ENCODE measurements around the gene B4GALNT3.

The B4GALNT3 gene

DNA sequence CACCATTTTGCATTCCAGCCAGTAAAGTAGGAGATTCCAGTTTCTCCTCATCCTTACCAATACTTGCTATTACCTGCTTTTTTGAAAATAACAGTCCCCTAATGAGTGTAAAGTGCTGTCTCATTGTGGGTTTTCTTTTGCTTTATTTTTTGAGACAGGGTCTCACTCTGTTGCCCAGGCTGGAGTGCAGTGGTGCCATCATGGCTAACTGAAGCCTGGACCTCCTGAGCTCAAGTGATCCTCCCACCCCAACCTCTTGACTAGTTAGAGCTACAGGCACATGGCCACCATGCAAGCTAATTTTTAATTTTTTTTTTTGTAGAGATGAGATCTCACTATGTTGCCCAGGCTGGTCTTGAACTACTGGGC is 142.9 kb downstream of the B4GALNT3 start:
- no peak for DNase-seq

DNA sequence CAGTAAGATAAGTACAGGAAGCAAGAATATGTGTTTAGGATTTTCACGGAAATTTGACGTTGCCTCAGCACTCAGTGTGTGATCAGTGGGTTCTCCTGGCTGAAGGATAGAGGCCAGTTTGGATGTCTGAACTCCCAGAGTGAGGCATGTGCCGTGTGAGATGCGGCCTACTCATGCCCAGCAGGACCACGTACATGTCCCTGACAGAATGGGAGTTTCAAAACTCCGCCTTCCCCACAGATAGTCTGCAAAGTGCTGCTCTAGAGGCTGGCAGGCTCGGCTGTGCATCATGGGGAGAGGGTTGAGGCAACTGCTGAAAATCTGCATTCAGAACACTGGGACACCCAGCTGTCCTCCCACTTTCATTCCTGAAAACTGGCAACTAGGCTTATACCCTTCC is 145.2 kb downstream of the B4GALNT3 start:
- no peak for DNase-seq

GRCh38 chr12:607541-608001 is 147.8 kb downstream of the B4GALNT3 start:
- no peak for DNase-seq

DNA sequence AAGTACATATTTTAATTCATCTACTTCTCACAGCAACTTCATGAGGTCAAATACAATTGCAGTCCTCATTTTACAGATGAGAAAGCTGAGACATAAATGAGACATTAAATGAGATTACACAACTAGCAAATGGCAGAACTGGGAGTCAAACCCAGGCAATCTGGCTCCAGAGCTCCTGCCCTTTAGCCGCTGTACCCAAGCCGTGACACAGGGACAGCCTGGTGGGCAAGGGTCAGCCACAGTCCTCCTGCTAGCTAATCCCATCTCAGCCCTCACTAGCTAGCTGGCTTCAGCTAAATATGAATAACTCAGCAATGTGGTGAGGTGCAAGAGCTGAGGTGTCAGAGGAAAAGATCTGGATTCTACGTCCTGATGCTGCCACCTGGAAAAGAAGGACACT is 148.7 kb downstream of the B4GALNT3 start:
- no peak for DNase-seq

DNA sequence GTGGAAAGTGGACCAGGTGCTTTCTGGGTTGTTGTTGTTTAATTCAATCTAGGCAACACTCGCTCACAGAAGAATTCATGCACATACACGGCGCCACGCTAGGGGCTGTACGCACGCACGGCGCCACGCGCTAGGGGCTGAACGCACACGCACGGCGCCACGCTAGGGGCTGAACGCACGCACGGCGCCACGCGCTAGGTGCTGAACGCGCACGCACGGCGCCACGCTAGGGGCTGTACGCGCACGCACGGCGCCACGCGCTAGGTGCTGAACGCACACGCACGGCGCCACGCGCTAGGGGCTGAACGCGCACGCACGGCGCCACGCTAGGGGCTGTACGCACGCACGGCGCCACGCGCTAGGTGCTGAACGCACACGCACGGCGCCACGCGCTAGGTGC is 149.2 kb downstream of the B4GALNT3 start:
- DNase-seq = no peak

DNA sequence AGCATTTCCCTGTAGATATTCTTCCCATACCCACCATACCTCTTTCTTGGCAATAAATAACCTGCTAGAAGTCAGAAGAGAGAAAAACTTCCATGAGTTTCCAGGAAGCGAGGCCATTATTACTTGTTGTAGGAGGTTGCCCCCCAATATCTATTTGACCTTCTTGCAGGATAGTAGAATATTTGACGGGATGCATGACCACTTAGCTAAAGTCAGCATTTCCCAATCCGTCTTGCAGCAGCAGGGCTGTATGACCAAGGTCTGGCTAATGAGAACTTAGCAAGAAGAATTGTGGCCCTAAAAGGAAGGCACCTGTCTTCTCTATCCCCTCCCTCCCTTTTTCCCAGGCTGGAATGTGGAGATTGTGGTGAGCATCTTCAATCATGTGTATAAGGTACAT is 152.0 kb downstream of the B4GALNT3 start:
- DNase-seq = no peak

DNA sequence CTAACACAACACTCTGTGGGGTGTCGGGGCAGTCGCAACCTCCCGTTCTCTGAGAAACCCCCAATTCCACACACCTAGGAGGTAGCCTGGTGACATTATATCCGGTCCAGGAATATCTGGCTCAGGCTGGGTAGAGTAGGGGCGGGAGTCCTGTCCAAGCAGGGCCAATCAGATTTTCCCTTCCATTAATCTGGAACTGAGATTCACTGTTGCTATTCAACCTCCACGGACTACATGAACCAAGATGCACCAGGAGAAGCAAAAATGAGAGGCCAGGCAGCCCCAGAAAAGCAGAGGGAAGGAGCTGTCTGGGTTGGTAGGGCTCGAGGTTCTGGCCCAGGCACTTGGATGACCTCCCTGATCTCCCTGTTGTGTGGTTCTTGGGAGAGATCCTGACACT is 152.6 kb downstream of the B4GALNT3 start:
- DNase-seq = no peak

DNA sequence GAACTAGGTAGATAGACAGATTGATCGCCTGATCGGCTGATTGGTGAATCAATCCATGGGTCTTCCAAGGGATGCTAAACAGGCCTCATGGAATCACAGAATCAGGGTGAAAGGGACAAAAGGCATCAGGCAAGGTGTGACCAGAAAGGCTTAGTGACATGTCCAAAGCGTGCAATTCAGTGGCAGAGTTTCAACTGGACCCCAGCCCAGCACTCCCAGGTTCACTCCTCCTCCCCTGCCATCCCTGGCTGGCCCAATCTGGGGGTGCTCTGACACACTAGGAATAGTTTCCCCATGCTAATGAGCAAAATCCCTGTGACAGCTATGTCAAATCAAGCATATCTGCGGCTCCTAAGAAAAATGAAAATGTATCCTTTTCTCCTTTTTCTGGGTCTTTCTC is 153.1 kb downstream of the B4GALNT3 start:
- no peak for DNase-seq
